Measurements from ENCODE around the gene FGD3. TPM values are rescaled to one million over a fixed set of nuclear protein-coding genes. Genes with fewer than 3 reads are reported as not detected.

The FGD3 gene
- total and polyA plus RNA-seq, 9 of the 15 experiments (the other 6 are each of a cell fraction or from before 2014, with no cell fraction given): 0.07 to 1.3 (median 0.29) TPM

DNA sequence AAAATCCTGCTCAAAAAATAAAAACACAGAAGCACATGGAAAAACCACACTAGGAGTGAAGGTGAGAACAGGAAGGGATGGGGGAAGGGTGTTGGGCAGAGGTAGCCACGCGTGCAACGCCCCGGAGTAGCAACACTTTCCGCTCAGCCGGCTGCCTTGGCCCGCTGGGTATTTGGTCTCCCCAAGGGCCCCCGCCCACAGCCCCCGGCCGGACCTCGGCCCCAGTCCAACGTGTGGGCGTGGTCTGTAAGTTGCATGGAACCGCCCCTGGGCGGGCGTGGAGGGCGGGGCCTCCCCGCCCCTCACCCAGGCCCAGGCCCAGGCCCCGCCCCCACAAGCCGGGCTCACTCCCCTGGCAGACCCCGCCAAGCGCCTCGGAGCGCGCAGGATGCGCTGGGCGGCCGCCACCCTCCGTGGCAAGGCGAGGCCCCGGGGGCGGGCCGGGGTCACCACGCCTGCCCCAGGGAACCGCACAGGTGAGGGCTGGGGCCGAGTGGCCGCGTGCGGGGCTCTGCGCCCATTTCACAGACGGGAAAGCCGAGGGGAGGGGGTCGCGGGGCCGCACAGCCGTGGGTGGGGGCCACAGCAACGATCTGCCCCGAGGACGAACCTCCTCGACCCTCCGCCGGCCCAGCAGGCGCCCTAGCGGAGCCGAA lies 111.2 kb downstream of the FGD3 start, which contains the start of gene SUSD3 (continued):
- TF ChIP-seq, protein P1, sequence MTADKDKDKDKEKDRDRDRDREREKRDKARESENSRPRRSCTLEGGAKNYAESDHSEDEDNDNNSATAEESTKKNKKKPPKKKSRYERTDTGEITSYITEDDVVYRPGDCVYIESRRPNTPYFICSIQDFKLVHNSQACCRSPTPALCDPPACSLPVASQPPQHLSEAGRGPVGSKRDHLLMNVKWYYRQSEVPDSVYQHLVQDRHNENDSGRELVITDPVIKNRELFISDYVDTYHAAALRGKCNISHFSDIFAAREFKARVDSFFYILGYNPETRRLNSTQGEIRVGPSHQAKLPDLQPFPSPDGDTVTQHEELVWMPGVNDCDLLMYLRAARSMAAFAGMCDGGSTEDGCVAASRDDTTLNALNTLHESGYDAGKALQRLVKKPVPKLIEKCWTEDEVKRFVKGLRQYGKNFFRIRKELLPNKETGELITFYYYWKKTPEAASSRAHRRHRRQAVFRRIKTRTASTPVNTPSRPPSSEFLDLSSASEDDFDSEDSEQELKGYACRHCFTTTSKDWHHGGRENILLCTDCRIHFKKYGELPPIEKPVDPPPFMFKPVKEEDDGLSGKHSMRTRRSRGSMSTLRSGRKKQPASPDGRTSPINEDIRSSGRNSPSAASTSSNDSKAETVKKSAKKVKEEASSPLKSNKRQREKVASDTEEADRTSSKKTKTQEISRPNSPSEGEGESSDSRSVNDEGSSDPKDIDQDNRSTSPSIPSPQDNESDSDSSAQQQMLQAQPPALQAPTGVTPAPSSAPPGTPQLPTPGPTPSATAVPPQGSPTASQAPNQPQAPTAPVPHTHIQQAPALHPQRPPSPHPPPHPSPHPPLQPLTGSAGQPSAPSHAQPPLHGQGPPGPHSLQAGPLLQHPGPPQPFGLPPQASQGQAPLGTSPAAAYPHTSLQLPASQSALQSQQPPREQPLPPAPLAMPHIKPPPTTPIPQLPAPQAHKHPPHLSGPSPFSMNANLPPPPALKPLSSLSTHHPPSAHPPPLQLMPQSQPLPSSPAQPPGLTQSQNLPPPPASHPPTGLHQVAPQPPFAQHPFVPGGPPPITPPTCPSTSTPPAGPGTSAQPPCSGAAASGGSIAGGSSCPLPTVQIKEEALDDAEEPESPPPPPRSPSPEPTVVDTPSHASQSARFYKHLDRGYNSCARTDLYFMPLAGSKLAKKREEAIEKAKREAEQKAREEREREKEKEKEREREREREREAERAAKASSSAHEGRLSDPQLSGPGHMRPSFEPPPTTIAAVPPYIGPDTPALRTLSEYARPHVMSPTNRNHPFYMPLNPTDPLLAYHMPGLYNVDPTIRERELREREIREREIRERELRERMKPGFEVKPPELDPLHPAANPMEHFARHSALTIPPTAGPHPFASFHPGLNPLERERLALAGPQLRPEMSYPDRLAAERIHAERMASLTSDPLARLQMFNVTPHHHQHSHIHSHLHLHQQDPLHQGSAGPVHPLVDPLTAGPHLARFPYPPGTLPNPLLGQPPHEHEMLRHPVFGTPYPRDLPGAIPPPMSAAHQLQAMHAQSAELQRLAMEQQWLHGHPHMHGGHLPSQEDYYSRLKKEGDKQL (CRISPR knock-in tag; IDR thresholded peaks at IDR 0.05; ENCODE audit: borderline replicate concordance): no peak
- TF ChIP-seq, protein P2, sequence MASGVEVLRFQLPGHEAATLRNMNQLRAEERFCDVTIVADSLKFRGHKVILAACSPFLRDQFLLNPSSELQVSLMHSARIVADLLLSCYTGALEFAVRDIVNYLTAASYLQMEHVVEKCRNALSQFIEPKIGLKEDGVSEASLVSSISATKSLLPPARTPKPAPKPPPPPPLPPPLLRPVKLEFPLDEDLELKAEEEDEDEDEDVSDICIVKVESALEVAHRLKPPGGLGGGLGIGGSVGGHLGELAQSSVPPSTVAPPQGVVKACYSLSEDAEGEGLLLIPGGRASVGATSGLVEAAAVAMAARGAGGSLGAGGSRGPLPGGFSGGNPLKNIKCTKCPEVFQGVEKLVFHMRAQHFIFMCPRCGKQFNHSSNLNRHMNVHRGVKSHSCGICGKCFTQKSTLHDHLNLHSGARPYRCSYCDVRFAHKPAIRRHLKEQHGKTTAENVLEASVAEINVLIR (CRISPR knock-in tag; IDR thresholded peaks at IDR 0.05): no peak
- TF ChIP-seq ZC3H11A (IDR thresholded peaks at IDR 0.05; ENCODE audit: low read depth, low read length) (no peak), HEY1 (CRISPR knock-in tag; IDR thresholded peaks at IDR 0.05; ENCODE audit: borderline replicate concordance) (no peak), KHSRP (IDR thresholded peaks at IDR 0.05) (no peak), EHMT2 (IDR thresholded peaks at IDR 0.05) (no peak), HDGF (IDR thresholded peaks at IDR 0.05) (no peak), SPI1 (IDR thresholded peaks at IDR 0.05; ENCODE audit: borderline replicate concordance, low read depth, low read length) (no peak)
- TF ChIP-seq, protein P3, sequence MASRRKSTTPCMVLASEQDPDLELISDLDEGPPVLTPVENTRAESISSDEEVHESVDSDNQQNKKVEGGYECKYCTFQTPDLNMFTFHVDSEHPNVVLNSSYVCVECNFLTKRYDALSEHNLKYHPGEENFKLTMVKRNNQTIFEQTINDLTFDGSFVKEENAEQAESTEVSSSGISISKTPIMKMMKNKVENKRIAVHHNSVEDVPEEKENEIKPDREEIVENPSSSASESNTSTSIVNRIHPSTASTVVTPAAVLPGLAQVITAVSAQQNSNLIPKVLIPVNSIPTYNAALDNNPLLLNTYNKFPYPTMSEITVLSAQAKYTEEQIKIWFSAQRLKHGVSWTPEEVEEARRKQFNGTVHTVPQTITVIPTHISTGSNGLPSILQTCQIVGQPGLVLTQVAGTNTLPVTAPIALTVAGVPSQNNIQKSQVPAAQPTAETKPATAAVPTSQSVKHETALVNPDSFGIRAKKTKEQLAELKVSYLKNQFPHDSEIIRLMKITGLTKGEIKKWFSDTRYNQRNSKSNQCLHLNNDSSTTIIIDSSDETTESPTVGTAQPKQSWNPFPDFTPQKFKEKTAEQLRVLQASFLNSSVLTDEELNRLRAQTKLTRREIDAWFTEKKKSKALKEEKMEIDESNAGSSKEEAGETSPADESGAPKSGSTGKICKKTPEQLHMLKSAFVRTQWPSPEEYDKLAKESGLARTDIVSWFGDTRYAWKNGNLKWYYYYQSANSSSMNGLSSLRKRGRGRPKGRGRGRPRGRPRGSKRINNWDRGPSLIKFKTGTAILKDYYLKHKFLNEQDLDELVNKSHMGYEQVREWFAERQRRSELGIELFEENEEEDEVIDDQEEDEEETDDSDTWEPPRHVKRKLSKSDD (conservative IDR thresholded peaks at IDR 0.05; ENCODE audit: low read length): no peak
- TF ChIP-seq, protein P4, sequence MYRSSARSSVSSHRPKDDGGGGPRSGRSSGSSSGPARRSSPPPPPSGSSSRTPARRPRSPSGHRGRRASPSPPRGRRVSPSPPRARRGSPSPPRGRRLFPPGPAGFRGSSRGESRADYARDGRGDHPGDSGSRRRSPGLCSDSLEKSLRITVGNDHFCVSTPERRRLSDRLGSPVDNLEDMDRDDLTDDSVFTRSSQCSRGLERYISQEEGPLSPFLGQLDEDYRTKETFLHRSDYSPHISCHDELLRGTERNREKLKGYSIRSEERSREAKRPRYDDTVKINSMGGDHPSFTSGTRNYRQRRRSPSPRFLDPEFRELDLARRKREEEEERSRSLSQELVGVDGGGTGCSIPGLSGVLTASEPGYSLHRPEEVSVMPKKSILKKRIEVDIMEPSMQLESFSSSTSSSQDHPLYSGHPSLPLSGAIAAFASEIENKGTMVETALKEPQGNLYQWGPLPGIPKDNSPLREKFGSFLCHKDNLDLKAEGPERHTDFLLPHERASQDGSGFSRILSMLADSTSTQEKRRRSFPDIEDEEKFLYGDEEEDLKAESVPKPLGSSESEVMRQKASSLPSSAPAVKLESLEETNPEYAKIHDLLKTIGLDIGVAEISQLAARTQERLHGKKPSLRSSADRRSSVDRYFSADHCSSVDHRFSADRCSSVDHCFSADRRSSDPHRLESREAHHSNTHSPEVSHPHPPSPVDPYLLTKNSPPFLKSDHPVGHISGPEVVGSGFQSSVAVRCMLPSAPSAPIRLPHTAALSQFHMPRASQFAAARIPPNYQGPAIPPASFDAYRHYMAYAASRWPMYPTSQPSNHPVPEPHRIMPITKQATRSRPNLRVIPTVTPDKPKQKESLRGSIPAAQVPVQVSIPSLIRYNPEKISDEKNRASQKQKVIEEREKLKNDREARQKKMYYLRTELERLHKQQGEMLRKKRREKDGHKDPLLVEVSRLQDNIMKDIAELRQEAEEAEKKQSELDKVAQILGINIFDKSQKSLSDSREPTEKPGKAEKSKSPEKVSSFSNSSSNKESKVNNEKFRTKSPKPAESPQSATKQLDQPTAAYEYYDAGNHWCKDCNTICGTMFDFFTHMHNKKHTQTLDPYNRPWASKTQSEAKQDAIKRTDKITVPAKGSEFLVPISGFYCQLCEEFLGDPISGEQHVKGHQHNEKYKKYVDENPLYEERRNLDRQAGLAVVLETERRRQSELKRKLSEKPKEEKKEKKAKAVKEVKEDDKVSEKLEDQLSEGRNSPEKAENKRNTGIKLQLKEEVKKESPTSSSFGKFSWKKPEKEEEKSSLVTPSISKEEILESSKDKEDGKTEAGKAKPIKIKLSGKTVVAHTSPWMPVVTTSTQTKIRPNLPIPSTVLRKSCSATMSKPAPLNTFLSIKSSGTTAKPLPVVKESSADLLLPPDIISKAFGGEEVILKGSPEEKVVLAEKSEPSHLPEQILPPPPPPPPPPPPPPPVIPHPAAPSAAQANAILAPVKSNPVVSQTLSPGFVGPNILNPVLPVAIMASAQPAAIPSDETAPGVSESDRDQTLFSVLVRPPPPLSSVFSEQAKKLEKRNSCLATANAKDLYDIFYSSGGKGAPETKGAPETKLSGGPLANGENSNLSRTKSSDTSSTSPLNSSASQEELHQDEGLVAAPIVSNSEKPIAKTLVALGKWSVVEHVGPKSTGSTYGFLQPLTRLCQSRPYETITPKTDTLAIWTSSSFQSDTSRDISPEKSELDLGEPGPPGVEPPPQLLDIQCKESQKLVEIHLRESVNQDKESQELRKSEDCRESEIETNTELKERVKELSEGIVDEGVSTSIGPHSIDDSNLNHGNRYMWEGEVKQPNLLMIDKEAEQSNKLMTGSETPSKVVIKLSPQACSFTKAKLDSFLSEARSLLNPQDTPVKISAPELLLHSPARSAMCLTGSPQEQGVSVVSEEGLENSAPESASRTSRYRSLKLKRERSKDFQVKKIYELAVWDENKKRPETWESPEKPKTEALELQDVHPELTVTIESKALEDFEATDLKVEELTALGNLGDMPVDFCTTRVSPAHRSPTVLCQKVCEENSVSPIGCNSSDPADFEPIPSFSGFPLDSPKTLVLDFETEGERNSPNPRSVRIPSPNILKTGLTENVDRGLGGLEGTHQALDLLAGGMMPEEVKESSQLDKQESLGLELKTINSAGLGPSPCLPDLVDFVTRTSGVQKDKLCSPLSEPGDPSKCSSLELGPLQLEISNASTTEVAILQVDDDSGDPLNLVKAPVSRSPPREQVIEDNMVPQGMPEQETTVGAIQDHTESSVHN (IDR thresholded peaks at IDR 0.05; ENCODE audit: borderline replicate concordance in 1 of 2, low read depth in 1 of 2): no peak

Data from K562 (cell line).